Measurements from ENCODE around the gene IL17RD. TPM values are rescaled to one million over a fixed set of nuclear protein-coding genes. Genes with fewer than 3 reads are reported as not detected.

IL17RD gene
- total and polyA plus RNA-seq, 7 donors = 0.19 to 1.8 (median 0.86) TPM

GRCh38 chr3:57152151-57153143, 12.7 kb downstream of the IL17RD start:
- H3K27ac ChIP-seq = no peak overlapping the region
- TF ChIP-seq, protein P1, sequence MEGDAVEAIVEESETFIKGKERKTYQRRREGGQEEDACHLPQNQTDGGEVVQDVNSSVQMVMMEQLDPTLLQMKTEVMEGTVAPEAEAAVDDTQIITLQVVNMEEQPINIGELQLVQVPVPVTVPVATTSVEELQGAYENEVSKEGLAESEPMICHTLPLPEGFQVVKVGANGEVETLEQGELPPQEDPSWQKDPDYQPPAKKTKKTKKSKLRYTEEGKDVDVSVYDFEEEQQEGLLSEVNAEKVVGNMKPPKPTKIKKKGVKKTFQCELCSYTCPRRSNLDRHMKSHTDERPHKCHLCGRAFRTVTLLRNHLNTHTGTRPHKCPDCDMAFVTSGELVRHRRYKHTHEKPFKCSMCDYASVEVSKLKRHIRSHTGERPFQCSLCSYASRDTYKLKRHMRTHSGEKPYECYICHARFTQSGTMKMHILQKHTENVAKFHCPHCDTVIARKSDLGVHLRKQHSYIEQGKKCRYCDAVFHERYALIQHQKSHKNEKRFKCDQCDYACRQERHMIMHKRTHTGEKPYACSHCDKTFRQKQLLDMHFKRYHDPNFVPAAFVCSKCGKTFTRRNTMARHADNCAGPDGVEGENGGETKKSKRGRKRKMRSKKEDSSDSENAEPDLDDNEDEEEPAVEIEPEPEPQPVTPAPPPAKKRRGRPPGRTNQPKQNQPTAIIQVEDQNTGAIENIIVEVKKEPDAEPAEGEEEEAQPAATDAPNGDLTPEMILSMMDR (IDR thresholded peaks at IDR 0.05) = no peak

DNA sequence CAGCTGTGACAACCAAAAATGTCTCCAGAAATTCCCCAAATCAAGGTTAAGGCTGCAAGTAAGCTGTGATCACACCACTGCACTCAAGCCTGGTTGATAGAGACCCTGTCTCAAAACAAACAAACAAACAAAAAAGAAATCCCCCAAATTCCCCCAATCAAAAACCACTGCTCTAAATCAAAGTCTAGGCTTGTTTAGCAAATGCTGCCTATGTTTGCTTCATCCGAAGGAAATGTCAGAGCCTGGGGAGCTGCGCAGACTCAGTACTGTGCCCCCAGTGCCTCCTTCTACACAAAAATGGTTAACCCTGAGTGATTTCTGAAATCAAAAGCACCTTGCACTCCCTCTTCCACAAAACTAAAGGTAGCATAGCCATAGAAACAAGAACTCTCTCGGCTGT, 13.4 kb downstream of the IL17RD start:
- 32 to 54% (median 37%) methylated on average over 3 of the region's 3 CpGs for WGBS, 3 donors
- TF ChIP-seq, protein P1 (IDR thresholded peaks at IDR 0.05) = no peak
- H3K36me3 ChIP-seq (ENCODE audit: insufficient read depth in 1 of 2, low read depth in 1 of 2) = no peaks in the 10 kb centered on the region
- ATAC-seq = no peak
- H3K27me3 ChIP-seq (ENCODE audit: insufficient read depth in 3 of 3, low read length in 2 of 3) = peaks cover 0 to 3% (median 0%) of the 10 kb centered on the region in 3 donors
- H3K9me3 ChIP-seq = no peaks in the 10 kb centered on the region
- DNase-seq = no peak
- intact Hi-C loops (cut with DNase I) = no loop called here
- H3K4me3 ChIP-seq = no peak overlapping the region
- H3K4me1 ChIP-seq = no peaks in the 10 kb centered on the region
- H3K27ac ChIP-seq = no peak overlapping the region

More at GRCh38 chr3:57152151-57153143, 12.7 kb downstream of the IL17RD start:
- 44 to 55% (median 52%) methylated on average over 19 of the region's 19 CpGs for WGBS, 3 donors
- Histone ChIP-seq H3K9me3 (no peaks in the 10 kb centered on the region), H3K27me3 (ENCODE audit: insufficient read depth in 3 of 3, low read length in 2 of 3) (peaks cover 0 to 3% (median 0%) of the 10 kb centered on the region in 3 donors), H3K4me1 (no peaks in the 10 kb centered on the region), H3K36me3 (ENCODE audit: insufficient read depth in 1 of 2, low read depth in 1 of 2) (no peaks in the 10 kb centered on the region), H3K4me3 (no peak overlapping the region)
- intact Hi-C loops (cut with DNase I) = no loop called here
- ATAC-seq = peak in 2 of 4 donors; percentile 48 to 56
- peak in 1 of 2 donors; percentile 62 for DNase-seq

GRCh38 chr3:57151021-57151449, 14.1 kb downstream of the IL17RD start:
- Histone ChIP-seq H3K4me3 (no peak overlapping the region), H3K9me3 (no peaks in the 10 kb centered on the region), H3K4me1 (no peaks in the 10 kb centered on the region), H3K27me3 (ENCODE audit: insufficient read depth in 3 of 3, low read length in 2 of 3) (peaks cover 0 to 3% (median 0%) of the 10 kb centered on the region in 3 donors), H3K27ac (no peak overlapping the region), H3K36me3 (ENCODE audit: insufficient read depth in 1 of 2, low read depth in 1 of 2) (no peaks in the 10 kb centered on the region)
- ATAC-seq = no peak
- WGBS, 3 donors = 43 to 58% (median 51%) methylated on average over 2 of the region's 2 CpGs
- intact Hi-C loops (cut with DNase I) = no loop called here
- TF ChIP-seq, protein P1 (IDR thresholded peaks at IDR 0.05) = no peak
- DNase-seq = no peak

- DNase-seq = no peak
- no peaks in the 10 kb centered on the region for H3K9me3 ChIP-seq
- WGBS, 3 donors = 25 to 31% (median 29%) methylated on average over 7 of the region's 7 CpGs
- H3K4me3 ChIP-seq = no peak overlapping the region
- TF ChIP-seq, protein P1 (IDR thresholded peaks at IDR 0.05) = no peak
- no peaks in the 10 kb centered on the region for H3K27me3 ChIP-seq (ENCODE audit: insufficient read depth in 3 of 3, low read length in 2 of 3)
- no peak for ATAC-seq
- H3K27ac ChIP-seq = no peak overlapping the region
- H3K4me1 ChIP-seq = no peaks in the 10 kb centered on the region
- no peaks in the 10 kb centered on the region for H3K36me3 ChIP-seq (ENCODE audit: insufficient read depth in 1 of 2, low read depth in 1 of 2)
- intact Hi-C loops (cut with DNase I) = no loop called here
Measured at GRCh38 chr3:57150113-57150581, 15.0 kb downstream of the IL17RD start.
